Body of pancreas (tissue), 4 donors: ENCODE measurements around the gene RFPL3.

Source experiments
- POLR2A ChIP-seq, 3 donors: fragments of 450-650 bp; IDR thresholded peaks; one replicate each; pipeline ENCODE4 v1.6.1; 2016; ENCODE audit warnings: antibody characterized with exemption in 3 of 3, mild to moderate bottlenecking in 2 of 3
- TF ChIP-seq, protein P1 (sequence below), 7 experiments: fragments of 450-650 bp in 4 of 7; fragments of 200-600 bp in 3 of 7; sonication (generic) in 3 of 7; IDR thresholded peaks; one replicate each; pipeline ENCODE4 v1.5.1; 2016 to 2019; ENCODE audit warnings: antibody characterized with exemption in 7 of 7

DNA sequence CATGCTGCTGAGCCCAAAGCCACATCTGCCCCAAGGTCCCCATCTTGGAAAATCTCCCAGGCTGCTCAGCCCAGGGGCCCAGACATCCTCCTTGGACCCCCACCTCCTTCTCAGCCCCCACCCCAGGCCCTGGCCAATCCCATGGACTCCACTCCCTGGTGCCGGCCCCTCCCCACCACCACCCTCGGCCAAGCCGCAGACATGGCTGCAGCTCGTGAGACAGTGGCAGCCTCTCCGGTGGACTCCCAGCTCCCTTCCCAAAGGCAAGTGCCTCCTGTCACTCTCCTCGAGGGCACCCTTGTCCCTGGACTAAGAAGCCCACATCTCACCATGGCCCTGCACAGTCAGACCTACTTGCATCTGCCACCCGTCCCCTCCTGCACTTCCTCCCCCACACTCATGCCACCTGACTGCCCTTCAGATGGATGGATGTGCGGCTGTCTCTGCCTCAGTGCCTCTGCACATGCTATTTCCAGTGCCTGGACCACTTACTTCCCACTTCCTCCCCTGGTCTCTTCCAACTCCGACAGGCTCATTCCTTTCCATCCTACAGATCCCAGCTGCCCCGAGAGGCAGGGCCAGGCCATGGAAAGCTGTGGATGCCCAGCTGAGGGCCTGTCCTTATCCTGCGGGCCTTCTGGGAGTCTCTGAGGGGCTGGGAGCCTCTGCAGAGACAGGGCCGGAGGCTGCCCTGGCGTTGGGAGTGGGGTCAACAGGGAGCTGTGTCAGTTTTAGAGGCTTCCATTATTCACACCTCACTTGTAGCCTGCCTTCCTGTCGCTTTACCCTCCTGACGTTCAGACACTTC, 25.5 kb upstream of the RFPL3 start:
- TF ChIP-seq POLR2A (IDR thresholded peaks at IDR 0.05), result no peak
- TF ChIP-seq, protein P1, sequence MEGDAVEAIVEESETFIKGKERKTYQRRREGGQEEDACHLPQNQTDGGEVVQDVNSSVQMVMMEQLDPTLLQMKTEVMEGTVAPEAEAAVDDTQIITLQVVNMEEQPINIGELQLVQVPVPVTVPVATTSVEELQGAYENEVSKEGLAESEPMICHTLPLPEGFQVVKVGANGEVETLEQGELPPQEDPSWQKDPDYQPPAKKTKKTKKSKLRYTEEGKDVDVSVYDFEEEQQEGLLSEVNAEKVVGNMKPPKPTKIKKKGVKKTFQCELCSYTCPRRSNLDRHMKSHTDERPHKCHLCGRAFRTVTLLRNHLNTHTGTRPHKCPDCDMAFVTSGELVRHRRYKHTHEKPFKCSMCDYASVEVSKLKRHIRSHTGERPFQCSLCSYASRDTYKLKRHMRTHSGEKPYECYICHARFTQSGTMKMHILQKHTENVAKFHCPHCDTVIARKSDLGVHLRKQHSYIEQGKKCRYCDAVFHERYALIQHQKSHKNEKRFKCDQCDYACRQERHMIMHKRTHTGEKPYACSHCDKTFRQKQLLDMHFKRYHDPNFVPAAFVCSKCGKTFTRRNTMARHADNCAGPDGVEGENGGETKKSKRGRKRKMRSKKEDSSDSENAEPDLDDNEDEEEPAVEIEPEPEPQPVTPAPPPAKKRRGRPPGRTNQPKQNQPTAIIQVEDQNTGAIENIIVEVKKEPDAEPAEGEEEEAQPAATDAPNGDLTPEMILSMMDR (IDR thresholded peaks at IDR 0.05), result no peak
